Measurements from ENCODE around the gene USP40. TPM values are rescaled to one million over a fixed set of nuclear protein-coding genes. Genes with fewer than 3 reads are reported as not detected.
A peak's percentile ranks its signal among the peaks of the same experiment; 100 is the strongest.

The USP40 gene
- total RNA-seq, 4 donors from 2014 or later, result 18.7 to 32.8 (median 23.0) TPM

DNA sequence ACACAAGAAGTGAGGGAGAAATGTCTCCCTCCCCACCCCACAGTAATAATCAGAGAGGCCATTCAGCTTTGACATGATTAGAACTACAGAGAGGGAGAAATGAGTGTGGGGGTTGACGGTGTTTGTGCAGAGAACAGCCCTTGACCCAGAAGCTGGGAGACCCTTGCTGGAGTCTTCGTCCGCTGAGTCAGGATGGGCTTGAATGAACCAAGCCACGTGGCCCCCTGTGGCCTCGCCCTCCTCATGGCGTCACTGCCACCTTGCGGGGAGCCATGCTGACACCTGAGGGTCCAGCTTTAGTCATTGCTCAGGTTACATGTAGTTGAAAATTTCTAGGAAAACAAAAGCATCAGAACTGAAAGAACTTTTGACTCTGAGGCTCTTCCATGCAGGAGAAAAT is 111.1 kb downstream of the USP40 start:
- Histone ChIP-seq H3K27ac (no peak overlapping the region), H3K27me3 (no peaks in the 10 kb centered on the region), H3K4me3 (no peak overlapping the region), H3K9me3 (no peaks in the 10 kb centered on the region), H3K36me3 (peaks cover 4 to 96% (median 22%) of the 10 kb centered on the region in 3 donors), H3K4me1 (no peaks in the 10 kb centered on the region)
- no peak for DNase-seq
- 95 to 100% methylated on average over 2 to 7 of the region's 7 CpGs for WGBS, 2 donors
- TF ChIP-seq, protein P1, sequence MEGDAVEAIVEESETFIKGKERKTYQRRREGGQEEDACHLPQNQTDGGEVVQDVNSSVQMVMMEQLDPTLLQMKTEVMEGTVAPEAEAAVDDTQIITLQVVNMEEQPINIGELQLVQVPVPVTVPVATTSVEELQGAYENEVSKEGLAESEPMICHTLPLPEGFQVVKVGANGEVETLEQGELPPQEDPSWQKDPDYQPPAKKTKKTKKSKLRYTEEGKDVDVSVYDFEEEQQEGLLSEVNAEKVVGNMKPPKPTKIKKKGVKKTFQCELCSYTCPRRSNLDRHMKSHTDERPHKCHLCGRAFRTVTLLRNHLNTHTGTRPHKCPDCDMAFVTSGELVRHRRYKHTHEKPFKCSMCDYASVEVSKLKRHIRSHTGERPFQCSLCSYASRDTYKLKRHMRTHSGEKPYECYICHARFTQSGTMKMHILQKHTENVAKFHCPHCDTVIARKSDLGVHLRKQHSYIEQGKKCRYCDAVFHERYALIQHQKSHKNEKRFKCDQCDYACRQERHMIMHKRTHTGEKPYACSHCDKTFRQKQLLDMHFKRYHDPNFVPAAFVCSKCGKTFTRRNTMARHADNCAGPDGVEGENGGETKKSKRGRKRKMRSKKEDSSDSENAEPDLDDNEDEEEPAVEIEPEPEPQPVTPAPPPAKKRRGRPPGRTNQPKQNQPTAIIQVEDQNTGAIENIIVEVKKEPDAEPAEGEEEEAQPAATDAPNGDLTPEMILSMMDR (IDR thresholded peaks at IDR 0.05), result no peak
- TF ChIP-seq POLR2A (IDR thresholded peaks at IDR 0.05), result no peak
- intact Hi-C loops (cut with DNase I), result no loop called here

DNA sequence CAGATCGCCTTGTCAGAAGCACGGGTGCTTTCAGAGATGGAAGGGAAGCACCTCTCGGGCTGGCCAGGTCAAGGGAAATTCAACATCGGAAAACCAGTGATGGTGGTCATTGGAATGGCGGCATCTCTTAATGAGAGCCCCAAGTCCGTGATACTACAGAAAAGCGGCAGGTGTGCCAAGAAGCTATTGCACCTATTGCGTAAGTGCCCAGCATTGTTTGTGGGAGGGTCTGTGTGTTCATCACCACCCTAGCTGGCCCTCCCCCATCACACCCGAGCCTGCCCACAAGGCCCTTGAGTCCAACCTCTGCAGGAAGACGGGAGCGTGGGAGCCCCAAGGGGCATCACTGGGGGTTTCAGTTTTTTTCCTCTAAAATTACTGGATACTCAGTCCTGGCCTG is 111.6 kb downstream of the USP40 start:
- DNase-seq, result no peak
- H3K36me3 ChIP-seq, result peaks cover 4 to 96% (median 27%) of the 10 kb centered on the region in 3 donors
- no peaks in the 10 kb centered on the region for H3K9me3 ChIP-seq
- intact Hi-C loops (cut with DNase I), result no loop called here
- WGBS, 2 donors, result 91 to 94% methylated on average over 8 to 10 of the region's 11 CpGs
- H3K27me3 ChIP-seq, result no peaks in the 10 kb centered on the region
- no peak for TF ChIP-seq POLR2A (IDR thresholded peaks at IDR 0.05)
- TF ChIP-seq, protein P1 (IDR thresholded peaks at IDR 0.05), result no peak
- H3K4me1 ChIP-seq, result no peaks in the 10 kb centered on the region
- no peak overlapping the region for H3K27ac ChIP-seq
- no peak overlapping the region for H3K4me3 ChIP-seq

DNA sequence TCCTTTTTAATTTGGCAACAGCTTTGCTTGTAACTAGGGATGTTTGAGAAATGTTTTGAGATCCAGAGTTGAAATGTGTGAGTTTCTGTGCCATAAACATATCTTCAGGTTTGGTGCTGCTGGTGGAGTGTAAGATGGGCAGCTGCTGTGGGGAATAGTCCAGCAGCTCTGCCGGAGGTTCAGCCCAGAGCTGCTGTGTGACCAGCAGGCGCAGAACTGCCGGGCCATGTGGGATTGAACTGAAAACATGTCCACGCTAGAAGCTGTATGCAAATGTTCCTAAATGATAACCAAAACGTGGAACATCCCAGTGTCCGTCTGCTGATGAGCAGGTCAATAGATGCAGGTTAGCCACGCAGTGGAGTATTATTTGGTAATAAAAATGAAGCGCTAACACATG is 112.7 kb downstream of the USP40 start:
- 87 to 91% methylated on average over 8 of the region's 8 CpGs for WGBS, 2 donors
- Histone ChIP-seq H3K27ac (no peak overlapping the region), H3K4me3 (no peak overlapping the region), H3K9me3 (no peaks in the 10 kb centered on the region), H3K36me3 (peaks cover 4 to 97% (median 28%) of the 10 kb centered on the region in 3 donors), H3K4me1 (peaks cover 0 to 5% (median 0%) of the 10 kb centered on the region in 3 donors), H3K27me3 (no peaks in the 10 kb centered on the region)
- intact Hi-C loops (cut with DNase I), result loop anchor here (5.0 kb wide), 1 partner anchor 378 kb away; no protein-coding TSS in a partner anchor
- TF ChIP-seq POLR2A (IDR thresholded peaks at IDR 0.05), result no peak
- TF ChIP-seq, protein P1 (IDR thresholded peaks at IDR 0.05), result no peak
- no peak for DNase-seq

DNA sequence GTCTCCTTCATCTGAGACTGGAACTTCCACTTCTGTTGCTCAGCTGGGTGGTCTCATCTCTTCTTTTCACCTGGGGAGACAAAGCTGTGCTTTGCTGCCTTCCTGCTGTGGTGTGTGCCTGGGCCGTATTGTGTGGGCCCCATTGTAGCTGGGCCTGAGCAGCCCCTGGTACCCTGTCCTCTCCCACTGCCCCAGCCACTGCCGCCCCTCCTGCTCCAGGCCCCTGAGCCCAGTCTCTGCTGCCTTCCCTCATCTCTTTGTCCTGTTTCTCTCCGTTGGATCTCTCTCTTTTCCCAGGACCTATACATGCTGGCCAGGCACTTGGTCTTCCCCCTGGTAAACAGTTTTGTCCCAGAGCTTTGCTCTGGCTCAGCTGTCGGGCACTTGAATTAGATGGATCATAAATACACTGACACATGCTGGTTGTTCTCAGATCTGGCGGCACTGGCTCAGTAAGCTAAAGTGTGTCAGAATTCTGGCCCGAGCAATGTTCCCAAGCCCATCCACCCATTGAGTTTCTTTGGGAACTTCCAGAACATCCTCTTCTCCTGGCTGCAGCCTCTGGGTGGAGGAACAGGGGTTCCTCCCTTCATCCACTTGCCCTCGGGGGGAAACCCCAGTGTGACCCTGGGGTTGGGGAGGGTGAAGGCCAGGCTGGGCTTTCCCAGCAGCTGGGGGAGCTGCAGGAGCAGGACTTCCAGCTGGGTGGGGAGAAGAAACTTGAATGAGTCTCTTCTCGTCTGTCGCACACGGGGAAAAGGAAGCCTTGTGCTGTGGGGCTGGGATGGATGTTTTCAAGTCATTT is 113.3 kb downstream of the USP40 start:
- Histone ChIP-seq H3K4me3 (no peak overlapping the region), H3K4me1 (peaks cover 0 to 11% (median 0%) of the 10 kb centered on the region in 3 donors), H3K36me3 (peaks cover 4 to 97% (median 28%) of the 10 kb centered on the region in 3 donors), H3K9me3 (no peaks in the 10 kb centered on the region), H3K27ac (peak overlapping the region in 1 of 4 donors; percentile 13), H3K27me3 (no peaks in the 10 kb centered on the region)
- intact Hi-C loops (cut with DNase I), result loop anchor here (5.0 kb wide), 1 partner anchor 379 kb away; no protein-coding TSS in a partner anchor
- TF ChIP-seq, protein P1 (IDR thresholded peaks at IDR 0.05), result no peak
- TF ChIP-seq POLR2A (IDR thresholded peaks at IDR 0.05), result no peak
- WGBS, 2 donors, result 80 to 88% methylated on average over 8 to 9 of the region's 10 CpGs
- no peak for DNase-seq

DNA sequence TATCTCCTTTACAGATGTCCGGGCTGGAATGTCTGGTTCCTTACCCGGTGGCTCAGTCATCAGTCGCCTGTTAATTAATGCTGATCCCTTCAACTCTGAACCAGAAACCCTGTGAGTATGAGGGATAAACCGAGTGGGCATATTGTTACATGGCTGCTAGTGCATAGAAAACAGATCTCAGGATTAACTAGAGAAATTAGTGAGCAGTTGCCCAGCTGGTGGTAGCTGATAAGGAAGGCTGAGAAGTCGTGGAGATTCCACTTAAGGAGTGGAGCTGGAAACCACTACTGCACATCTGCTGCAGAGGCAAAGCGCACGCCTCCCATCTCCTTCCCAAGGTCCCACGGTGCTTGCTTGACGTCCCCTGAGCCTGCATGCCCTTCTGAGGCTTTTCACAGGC is 114.6 kb downstream of the USP40 start:
- DNase-seq, result no peak
- peaks cover 0 to 100% (median 25%) of the 10 kb centered on the region in 3 donors for H3K36me3 ChIP-seq
- WGBS, 2 donors, result 85% methylated on average over 8 to 9 of the region's 9 CpGs
- TF ChIP-seq POLR2A (IDR thresholded peaks at IDR 0.05), result no peak
- TF ChIP-seq, protein P1 (IDR thresholded peaks at IDR 0.05), result no peak
- no peak overlapping the region for H3K27ac ChIP-seq
- H3K27me3 ChIP-seq, result no peaks in the 10 kb centered on the region
- H3K4me3 ChIP-seq, result no peak overlapping the region
- H3K9me3 ChIP-seq, result no peaks in the 10 kb centered on the region
- intact Hi-C loops (cut with DNase I), result loop anchor here (5.0 kb wide), 1 partner anchor 380 kb away; no protein-coding TSS in a partner anchor
- peaks cover 0 to 11% (median 0%) of the 10 kb centered on the region in 3 donors for H3K4me1 ChIP-seq
